Hematopoietic multipotent progenitor cell (in vitro differentiated cells): ENCODE measurements around the gene RAD50. TPM values are rescaled to one million over a fixed set of nuclear protein-coding genes. Genes with fewer than 3 reads are reported as not detected.

Experiments
- DNase-seq, 3 donors: peaks; one replicate each; pipeline ENCODE4 v3.0.0-alpha.2; 2011 to 2015; ENCODE audit warnings: low read depth in 2 of 3, low spot score in 2 of 3
- total RNA-seq: library from RNA; depleted of rRNA; stranded (reverse); fragments of >200 nt; gene quantifications from one replicate; pipeline ENCODE4 v1.2.3, GENCODE V29; 2012

The RAD50 gene
- total RNA-seq, 1 donor, result 9.7 TPM

DNA sequence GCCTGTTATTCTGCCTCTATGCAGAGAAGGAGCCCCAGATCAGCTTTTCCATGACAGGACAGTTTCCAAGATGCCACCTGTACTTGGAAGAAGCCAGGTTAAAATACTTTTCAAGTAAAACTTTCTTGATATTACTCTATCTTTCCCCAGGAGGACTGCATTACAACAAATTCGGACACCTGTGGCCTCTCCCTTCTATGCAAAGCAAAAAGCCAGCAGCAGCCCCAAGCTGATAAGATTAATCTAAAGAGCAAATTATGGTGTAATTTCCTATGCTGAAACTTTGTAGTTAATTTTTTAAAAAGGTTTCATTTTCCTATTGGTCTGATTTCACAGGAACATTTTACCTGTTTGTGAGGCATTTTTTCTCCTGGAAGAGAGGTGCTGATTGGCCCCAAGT is 116.7 kb downstream of the RAD50 start:
- no peak for DNase-seq

DNA sequence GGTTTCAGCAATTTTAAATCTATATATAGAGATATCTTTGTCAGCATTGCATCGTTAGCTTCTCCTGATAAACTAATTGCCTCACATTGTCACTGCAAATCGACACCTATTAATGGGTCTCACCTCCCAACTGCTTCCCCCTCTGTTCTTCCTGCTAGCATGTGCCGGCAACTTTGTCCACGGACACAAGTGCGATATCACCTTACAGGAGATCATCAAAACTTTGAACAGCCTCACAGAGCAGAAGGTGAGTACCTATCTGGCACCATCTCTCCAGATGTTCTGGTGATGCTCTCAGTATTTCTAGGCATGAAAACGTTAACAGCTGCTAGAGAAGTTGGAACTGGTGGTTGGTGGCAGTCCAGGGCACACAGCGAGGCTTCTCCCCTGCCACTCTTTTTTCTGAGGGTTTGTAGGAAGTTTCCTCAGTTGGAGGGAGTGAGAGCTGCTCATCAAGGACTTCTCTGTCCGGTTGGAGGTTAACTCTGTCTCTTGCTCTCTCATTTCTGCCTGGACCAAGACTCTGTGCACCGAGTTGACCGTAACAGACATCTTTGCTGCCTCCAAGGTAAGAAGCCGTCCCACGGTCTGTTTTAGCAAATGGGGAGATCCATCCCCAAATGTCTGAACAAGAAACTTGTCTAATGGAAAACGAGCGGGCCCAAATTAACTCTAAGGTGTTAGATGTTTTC is 117.3 kb downstream of the RAD50 start, which contains the start of gene IL4:
IL4 (plus strand) TSS at position 51 of the 692 bp plus-strand sequence; CDS start at position 113, 62 bp downstream.
- no peak for DNase-seq

DNA sequence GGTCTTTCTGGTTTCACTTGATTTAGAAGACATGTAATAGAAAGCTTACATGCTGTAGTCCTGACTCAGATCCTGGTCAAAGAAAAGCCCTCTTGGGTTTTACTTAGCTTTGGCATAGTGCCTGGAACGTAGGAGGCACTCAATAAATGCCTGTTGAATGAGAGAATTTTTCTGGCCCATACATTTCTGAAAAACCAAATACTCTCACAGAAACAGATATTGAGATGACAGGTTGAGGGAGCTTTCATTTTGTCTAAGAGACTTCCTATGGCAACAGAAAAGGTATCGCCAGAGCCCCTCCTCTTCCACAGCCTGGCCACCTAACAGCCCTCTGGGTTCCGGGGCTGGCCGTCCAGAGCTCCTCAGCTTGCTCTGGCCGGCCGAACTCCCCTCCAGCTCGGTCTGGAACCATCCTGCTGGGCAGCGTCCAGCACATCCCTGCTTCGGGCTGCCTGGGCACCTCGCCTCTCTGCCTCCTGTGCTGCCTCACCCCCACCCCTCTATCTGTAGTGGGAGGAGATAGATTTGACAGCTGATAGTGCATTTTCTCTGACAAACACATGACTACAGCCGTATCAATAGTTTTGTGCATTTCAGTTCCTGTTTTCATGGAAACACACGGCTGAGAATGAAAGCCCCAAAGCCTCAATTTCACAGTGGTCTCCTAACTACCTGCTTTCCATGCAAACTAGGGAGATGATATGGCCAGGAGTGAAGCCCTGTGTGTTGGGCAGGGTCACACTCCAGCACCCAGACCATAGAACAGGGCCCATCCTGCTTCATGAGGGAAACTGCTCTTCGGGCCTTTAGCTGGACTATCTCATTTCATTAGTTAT is 118.1 kb downstream of the RAD50 start:
- DNase-seq, result no peak

DNA sequence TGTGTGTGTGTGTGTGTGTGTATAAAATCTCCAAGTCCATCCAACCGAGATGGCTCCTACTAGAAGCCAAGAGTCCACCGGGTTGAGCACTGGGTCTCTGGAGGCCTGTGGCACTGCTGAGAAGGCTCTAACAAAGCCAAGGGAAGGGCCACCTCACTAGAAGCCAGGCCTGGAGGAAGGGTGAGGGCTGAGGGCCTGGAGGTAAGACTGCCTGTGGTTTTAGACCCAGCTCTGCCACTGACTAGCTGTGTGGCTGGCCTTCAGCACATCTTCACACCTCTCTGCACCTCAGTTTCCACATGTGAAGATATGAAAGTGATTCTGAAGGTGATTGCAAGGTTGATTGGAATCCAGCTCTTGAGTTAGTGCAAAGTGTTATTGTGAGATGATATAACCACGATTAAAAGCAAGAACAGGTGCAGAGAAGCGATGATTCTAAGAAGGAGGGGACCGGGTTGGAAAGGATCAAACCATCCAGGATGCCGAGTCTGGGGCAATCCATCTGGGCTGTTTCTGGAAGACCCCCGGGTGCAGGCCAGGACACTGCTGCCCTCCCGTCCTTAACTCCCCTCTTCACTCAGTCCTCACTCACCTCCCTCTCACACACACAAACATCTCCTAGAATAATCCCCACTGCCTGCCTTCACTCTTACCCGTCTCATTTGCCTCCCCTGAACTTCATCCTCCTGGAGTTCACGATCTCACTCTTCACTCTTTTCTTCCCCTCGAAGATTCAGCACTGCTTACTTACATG is 119.3 kb downstream of the RAD50 start:
- DNase-seq, result no peak

DNA sequence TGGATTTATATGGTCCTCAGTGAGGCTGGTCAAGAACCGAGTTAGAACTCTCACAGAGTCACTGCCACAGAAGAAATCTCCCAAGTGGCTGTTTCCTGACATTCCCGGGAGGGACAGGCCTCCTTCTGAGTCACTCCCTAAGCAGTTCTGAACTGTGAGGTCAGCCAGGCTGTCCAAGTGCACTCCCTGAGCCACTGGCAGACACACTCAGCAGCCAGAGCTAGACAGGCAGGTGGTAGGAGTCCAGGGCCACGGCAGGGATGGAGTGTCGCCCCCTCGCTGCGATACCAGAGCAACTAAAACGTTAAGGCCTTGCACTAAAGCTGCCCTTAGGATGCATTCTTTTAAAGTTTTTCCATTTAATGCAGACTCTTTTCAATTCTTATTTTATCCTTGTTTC is 120.4 kb downstream of the RAD50 start:
- DNase-seq, result no peak

DNA sequence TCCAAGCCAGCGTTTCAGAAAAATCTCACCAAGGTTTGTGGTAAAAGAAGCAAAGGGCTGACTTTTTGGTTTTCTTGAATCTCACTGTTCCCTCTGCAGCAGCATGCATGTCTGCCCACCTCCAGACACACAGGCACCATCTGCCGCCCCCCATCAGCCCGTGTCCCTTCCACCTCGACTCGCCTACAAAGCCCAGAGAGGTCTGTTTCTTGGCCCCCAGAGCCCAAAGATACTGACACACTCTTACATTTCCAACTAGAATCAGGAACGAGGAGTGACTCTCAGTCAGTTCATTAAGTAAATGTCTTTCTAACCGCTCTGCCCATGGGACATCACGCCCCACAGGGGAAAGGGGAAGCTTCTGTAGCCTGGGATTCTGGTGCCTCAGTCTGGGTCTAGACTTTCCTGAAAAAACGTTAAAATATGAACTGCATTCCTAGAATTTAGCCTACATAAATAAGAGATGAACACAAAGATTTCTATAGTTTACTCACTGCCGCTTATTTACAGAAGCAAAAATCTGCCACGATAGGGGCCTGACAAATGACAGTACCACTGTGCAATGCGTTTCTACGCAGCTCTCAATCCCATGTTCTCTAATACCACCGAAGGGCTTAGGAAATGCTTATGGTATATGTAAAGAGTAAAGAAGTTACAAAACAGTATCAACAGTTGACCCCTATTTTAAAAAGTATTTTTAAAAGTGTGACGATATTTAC is 121.1 kb downstream of the RAD50 start:
- no peak for DNase-seq

DNA sequence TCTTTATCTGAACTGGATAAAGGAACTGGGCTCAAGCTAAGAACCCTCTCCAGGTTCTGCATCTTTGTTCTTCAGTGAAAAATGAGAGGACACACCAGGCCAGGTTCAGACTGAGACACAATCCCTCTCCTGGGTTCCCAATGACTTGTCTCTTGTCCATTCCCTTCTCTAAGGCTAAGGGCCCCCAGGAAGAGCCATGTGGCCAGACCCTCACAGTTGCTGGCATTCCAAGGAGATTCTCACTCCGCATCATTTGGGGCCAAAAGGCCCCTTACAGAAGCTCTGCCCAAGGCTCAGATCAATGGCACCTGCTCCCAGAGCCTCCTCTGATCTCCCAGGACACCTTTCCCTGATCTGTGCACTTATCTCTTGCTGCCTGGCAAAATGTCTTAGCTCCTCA is 122.0 kb downstream of the RAD50 start:
- DNase-seq, result no peak

DNA sequence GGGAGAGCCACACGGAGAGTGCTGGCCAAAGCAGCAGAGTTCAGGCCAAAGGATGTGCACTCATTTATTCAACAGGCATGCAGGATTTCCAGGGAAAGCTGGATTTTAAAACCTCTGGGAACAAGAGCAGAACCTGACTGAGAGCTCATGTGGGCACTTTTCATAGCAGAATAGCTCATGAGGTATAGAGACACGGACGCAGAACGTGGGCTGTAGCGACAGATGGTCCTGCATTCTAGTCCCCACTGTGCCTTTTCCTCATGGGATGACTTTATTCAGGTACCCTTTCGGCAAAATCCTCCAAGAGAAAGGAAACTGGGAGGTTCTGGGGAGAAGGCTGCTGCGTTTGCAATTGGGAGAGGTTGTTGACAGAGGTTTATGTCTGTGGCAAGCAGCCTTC is 122.4 kb downstream of the RAD50 start:
- no peak for DNase-seq

DNA sequence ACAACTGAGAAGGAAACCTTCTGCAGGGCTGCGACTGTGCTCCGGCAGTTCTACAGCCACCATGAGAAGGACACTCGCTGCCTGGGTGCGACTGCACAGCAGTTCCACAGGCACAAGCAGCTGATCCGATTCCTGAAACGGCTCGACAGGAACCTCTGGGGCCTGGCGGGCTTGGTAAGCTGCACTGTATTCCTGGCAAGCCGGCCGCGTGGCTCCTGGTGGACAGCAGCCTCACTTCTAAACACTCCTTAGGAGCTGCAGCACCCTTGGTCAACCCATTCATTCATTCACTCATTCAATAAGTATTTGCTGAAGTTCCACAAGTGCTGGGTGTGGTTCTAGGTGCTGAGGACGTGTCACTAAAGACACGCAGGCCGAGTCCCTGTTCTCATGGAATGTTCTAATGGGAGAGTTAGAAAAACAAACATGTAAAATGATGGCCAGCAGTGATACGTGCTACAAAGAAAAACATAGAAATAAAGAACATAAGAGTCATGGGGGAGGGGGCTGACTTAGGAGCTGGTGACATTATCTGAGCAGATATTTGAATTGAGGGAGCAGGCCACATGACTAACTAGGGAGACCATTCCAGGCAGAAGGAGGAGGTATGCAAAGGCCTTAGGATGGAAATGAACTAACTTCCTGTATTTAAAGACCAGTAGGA is 123.1 kb downstream of the RAD50 start:
- DNase-seq, result no peak

DNA sequence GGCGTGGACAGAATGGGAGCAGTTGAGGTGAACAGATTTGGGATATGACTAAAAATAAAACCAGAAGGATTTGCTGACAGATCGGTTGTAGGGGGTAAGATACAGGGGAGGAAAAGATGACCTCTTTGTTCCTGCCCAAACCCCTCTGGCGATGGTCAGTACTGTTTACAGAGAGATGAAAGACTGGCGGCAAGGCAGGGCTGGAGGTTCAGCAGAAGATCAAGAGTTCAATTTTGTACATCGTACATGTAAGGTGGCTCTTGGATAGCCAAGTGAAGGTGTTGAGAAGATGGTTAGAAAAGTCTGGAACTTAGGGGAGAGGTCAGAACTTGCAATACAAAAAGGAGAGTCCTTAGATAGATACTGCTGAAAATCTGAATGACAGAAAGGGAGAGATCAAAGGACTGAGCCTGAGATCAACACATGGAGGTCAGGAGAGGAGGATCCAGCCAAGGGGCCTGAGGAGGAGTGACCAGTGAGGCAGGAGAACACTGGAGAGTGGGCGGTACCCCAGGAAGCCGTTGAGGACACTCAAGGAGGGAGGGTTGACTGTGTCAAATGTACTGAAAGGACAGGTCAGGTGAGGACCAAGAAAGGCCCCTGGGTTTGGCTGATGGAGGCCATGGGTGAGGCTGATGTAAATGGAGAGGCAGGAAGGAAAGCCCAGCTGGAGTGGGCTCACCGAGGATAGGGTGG is 124.2 kb downstream of the RAD50 start:
- DNase-seq, result no peak

DNA sequence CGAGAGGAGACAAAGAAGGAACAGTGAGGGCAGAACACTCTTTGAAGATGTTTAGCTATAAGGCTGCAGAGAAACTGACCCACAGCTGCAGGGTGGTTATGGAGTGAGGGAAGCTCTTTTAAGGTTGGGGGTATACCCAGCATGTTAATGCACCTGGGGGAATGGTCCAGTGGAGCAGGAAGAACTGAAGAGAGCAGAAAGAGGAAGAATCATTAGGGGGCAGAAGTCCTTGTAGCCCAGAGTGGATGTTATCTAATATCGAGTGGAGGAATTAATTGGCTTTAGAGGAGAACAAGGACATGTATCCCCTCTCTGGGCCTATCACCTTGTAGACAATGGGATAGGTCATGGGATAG is 124.7 kb downstream of the RAD50 start:
- no peak for DNase-seq

DNA sequence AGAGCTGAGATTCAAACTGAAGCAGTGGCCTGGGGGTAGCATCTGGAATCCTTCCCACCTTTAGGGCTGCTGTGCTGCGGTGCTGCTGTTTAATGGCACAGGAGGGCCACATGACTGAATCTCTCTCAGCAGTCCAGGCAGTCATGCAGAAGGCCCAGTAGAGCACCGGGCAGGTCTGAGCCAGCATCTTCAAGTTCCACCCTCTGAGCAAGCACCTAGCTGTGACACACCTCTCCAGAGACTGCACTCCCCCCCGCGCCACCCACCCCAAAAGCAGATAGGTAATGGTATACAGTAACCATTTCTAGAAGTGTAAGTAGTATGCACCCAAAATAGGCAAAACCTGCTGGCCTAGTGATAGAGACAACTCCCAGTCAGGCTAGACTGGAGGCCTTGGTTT is 125.2 kb downstream of the RAD50 start:
- no peak for DNase-seq

DNA sequence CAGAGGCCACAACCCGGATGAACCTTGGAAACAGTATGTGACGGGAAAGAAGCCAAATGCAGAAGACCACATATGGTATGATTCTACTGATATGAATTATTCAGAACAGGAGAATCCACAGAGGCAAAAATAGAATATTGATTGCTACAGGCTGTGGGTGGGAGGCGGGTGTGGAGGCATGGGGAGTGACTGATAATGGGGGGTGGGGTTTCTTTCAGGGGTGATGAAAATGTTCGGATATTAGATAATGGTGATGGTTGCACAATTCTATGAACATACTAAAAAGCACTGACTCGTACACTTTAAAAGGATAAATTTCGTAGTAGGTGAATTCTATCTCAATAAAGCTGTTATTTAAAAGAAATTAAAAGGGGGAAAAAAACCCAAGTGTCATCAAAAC is 127.7 kb downstream of the RAD50 start:
- no peak for DNase-seq

DNA sequence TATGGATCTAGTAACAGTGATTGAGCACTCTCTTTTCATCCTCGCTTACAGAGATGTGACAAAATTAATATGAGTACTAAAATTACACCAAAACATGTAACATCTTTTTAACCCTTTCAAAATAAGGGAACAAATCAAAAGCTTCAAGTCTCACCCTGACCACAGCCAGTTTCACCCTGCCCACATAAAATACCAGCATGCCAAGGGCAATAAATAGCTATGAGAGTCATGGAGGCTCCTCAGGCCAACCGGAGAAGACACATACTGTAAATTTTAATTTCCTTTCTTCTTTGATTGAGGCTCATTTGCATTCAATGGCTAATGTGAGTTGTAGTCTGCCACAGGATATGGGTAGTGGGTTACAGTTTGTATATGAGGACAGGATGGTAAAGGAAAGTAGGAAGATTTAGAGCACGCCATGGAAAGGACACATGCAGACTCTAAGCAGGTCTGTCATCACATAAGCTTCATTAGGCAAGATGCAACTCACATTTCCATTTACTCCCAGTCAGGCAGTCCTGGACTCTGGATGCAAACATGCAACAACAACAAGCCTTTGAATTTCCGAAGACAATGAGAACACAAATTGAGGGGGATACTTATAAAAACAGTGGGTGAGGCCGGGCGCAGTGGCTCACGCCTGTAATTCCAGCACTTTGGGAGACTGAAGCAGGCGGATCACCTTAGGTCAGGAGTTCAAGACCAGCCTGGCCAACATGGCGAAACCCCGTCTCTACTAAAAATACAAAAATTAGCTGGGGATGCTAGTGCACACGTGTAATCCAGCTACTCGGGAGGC is 128.3 kb downstream of the RAD50 start:
- no peak for DNase-seq

DNA sequence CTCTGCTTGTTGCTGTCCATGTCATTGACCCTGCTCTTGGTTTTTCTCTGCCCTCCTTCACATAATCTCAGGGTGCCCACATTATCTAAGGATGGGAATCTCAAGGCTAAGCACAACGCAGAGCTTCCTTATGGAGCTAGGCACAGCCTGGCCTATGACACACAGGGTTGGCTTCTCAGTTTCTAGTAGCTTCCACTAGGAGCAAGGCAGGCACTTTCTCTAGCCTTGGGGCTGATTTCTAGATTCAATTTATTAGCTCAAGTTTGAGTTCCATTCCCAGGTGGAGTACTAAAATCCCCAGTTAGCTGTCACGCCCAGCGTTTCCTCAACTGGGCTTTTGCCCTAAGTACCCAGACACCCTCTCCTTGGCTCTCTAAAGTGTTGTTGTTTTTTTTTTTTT is 129.4 kb downstream of the RAD50 start:
- DNase-seq, result no peak

DNA sequence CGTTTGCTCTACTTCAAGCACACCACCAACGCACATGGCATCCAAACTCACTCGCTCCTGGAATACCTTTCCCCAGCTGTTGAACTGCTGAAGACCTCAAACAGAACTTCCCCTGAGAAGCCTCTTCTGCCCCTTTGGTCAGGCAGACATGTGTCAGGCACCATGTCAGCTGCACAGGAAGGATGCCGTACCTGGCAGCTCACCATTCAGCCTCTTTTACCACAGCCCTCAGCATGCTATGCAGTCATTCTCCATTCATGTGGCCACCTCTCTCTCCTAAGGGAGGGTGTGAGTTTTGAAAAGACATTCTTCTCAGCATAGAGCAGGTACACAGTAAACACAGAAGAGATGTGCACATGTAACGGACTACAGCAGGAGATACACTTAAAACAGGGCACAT is 131.2 kb downstream of the RAD50 start:
- peak in 1 of 3 donors; percentile 55 for DNase-seq

DNA sequence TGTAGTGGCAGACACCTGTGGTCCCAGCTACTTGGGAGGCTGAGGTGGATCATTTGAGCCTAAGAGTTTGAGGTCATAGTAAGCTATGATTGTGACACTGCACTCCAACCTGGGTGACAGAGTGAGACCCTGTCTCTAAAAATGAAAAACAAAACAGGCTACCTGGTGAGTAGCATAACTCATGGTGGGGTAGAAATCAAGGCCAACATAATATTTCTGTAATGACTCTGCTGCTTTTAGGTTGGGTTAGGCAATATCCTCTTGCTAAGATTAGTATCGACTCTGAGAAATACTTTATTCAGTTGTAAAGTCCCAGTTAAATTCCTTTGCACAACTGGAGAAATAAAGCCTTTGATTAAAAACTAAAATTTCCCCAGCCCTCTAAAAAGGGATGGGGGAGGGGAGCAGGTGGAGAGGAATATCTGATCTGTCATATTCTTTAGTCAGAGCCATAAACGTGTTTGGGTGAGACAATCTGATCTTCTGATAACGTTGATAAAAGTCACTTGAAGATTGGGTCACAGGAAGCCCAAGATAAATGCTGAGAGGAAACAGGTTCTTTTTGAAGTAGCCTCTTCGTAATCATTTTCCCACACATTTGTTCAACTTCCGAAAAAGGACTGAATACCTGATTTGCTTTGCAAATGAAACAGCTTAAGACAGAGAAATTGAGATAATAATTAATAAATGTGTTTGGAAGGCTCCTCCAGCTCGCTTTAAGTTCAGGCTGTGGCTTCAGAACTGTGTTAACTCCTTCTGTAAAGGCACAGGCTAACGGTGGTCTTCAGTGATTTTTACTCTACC is 132.0 kb downstream of the RAD50 start:
- DNase-seq, result peak in 2 of 3 donors; percentile 66 to 86

DNA sequence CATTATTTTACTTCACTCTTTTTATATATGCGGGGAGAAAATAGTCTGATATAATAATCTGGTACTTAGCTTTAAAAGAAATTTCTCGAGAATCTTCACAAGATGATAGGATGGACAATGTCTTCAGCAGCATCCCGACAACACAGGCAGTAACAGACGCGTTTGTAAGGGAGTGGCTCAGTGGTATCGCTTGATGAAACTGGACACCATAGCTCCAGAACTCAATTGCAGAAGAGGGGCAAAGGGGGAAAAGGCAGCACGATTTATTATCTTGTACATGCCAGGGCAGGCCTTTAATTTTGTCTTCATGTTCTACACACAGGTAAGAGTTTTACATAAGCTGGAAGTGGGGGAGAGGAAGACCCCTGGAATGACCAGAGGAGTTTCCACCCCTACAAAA is 132.7 kb downstream of the RAD50 start:
- no peak for DNase-seq
